Stimulated activated CD4-positive, alpha-beta T cell treated with anti-CD3 and anti-CD28 coated beads, Interleukin-15, amount 100 ng/mL, for 24 hours (primary cell): ENCODE data around the gene ACTR5.
"Not testable (repeated sequence)": the region's sequence is repeated elsewhere in the genome, so short reads cannot be mapped to it uniquely, and the experiment has no call there.

Source experiments
- DNase-seq: peaks from one replicate; pipeline ENCODE4 v3.0.0-alpha.2; 2020

The ACTR5 gene

DNA sequence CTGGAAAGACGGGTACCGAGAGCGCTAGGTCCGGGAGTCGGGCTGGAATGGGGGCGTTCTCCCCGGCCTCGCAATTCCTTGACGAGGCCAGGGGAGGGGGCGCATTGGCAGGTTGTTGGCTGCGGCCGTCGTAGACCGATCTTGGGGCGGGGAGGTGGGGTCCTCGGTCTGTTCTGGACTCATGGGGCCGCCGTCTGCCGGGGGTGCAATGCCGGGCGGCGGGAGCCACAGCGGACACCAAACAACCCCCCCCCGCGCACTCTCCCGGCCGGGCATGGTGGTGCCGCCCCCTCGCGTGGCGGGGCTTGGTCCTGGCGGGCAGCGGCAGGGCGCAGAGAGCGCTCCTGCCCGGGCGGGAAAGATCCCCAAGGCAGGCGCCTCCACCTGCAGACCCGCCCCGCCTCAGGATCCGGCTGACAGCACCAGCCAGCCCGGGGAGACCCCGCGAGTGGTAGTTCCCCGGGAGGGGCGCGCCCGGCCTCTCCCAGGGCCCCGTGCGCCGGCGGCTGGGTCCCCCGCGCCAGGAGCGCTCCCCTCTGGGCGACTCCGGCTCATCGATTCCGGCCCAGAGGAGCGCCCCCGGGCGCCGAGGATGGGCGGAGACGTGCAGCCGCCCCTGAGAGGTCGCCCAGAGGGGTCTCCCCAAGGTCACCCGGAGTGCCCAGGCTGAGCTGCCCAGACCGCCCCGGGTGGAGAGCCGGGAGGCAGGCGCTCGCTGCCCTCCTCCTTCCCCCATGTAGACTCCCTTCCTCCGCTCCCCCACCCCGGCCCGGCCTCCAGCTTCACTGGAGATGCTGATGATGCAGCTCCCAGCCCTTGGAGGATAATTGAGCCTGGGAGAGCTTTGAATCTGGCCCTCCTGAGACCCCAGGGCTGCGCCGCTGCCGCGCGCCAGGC, 57.9 kb downstream of the ACTR5 start:
- peak; percentile 60 for DNase-seq

DNA sequence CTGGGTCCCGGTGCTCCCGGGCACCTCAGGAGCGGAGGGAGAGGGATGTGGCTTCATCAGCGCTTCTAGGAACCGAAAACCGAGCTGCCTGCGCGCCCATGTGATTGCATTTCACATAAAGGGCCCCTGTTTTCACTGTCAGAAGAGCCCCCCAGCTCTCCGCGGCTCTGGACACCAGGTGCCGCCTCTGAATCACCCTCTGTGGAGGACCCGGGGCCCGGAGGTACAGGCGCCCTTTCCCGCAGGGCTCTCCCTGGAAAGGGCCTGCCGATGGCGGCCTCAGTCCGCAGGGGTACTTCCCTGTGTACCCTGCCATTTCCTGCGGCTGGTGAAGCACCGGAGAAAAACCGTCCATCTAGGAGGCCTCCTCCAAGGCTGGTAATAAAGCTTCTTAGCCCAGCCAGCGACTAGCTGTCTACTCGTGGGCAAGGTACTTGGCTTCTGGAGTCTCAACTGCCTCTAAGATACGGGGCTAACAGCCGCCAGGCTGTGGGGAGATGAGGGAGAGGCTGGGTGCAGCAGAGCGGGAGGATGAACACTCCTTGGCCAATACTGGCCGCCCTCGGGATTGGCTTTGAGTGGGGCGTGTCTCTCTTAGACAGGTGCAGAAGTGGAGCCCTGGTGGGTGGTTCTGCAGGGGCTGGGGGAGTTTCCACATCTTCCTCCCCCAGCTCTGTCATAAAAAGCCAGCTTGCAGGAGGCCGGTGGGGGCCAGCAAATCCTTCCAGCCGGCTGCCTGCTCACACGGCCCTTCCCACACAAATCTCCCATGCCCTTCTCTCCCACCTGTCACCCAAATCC, 58.8 kb downstream of the ACTR5 start:
- peak; percentile 57 for DNase-seq

DNA sequence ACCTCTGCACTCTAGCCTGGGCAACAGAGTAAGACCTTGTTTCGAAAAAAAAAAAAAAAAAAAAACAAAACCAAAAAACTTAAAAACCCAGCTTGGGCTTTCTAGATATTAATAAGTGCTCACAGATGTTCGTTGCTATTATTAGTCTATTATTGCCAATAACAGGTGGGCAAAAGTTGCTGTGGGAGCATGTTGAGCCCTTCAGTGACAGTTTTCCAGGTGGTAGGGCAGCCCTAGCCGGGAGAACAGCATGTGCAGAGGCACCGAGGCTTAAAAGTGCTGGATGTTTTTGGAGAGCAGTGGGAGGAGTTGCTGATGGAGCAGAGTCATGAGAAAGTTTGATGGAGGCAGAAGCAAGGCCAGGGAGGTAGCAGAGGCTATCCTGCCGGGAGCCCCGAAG, 61.7 kb downstream of the ACTR5 start:
- no peak for DNase-seq

DNA sequence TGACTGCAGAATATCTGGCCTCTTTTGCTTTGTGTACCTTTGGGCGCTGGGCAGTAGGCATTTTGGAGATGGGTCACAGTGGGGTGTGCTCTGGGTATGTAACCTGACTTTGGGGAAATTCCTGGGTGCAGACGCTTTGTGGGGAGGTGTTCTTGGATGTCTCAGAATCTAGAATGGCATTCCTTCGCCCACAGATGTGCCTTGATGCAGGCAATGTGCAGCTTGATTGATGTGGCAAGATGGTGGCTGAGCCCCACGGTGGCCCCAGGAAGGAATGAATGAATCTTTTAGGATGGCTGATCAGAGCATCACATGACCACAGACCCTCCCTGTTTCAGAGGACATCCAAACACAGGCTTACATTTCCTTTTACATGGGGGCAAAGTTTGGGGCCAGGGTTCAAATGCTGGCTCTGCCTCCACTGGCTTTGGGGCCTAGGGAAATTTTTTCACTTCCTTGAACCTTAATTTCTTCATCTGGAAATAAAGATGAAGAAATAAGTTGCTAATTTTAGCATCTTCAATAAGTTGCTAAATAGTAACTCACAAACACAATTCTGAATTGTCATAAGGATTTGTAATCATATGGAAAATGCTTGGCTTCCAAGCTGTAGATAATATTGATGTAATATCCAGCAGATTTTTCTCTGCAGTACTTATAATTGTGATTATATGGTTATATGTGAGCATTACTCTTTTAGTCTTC, 62.8 kb downstream of the ACTR5 start:
- no peak for DNase-seq

DNA sequence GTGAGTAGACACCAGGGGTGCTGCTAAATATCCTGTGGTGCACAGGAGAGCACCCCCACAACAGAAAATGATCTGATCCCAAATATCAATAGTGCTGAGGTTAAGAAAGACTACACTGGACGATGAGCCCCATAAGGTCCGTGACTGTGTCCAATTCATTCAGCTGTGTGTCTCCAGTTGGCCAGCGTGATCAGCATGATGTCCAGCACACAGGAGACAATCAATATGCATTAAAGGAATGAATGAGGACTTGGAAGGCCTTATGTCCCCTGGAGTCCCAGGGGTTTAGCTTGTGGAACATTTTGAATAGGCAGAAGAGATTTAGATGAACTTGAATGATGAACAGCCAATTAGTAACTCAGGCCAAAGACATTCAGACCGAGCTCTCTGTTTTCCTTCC, 63.5 kb downstream of the ACTR5 start:
- no peak for DNase-seq

DNA sequence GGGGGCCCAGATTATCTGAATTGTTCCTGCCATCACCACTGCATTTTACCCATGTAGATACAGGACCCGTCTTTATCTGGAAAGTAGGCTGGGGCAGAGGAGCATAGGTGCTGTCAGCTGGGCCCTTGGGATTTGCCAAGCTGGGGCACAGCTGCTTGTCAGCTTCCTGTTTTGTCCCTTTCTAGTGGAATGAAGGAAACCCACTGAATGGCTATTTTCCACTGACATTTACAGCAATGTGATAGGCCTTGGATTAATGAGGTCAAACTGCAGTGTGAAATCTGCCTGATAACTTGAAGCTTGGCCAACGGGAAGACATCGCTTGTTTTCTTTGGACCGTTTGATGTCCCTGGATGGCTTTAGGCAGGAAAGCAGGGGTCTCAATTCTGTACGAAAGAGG, 63.9 kb downstream of the ACTR5 start:
- no peak for DNase-seq

DNA sequence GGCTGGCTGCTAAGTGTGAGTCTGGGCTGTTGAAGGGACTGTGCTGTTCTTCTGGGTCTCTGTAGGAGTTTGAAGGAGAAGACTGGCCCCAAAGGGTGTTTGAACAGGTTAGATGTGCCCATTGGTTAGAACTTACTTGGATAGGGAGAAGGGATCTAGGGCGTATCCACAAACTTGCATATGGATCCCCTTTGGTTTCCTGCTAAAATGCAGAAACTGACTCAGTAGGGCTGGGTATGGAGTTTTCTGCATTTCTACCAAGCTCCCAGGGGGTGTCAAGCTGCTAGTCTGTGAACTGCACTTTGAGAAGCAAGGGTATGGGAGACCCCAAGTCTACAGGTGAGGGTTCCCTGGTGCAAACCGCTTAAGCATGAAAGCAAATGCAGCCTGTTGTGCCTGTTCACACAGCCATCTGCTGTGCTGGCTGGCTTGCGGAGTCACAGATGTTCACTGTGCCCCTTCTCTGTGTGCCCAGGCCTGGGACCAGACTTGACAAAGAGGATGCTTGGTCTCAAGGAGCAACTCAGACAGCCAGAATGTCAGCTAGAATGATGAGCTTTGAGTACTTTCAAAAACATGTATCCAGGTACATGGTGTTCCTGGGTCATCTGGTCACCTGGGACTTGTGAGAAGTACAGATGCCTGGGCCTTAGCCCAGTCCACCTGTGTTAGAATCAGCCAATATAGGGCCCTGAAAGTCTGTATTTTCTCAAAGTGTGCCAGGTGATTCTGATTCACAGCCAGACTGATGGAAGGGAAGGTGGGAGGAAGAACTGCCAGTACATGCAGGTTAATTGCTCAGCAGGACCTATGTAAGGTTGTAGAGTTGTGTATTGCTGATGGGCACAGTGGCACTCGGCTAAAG, 64.7 kb downstream of the ACTR5 start:
- no peak for DNase-seq

DNA sequence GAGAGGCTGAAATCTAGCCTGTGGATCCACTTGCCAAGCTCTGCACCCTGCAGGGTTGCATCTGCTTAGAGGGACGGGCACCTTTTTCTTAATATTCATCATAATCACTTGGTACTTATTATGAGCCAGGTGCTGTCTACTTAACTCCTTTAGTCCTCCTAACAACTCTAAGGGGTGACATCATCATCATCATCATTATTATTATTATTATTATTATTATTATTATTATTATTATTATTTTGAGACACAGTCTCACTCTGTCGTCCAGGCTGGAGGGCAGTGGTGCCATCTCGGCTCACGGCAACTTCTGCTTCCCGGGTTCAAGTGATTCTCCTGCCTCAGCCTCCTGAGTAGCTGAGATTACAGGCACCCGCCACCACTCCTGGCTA, 65.3 kb downstream of the ACTR5 start:
- not testable (repeated sequence) for DNase-seq

DNA sequence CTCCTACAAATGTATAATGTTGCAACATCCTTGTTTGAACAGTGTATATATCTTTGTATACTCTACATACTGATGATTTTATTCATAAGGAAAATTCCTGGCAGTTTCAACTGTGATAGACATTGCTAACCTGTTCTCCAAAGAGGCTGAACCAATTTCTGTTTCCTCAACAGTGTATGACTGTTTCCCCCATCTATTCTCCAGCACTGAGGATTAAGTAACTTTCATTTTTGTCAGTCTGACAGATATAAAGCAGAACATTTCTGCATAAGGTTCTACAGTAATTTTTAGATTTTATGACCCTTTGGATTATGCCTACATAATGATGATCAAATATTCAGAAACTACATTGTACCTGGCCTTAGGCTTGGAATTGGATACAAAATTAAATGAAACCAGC, 67.2 kb downstream of the ACTR5 start:
- no peak for DNase-seq

DNA sequence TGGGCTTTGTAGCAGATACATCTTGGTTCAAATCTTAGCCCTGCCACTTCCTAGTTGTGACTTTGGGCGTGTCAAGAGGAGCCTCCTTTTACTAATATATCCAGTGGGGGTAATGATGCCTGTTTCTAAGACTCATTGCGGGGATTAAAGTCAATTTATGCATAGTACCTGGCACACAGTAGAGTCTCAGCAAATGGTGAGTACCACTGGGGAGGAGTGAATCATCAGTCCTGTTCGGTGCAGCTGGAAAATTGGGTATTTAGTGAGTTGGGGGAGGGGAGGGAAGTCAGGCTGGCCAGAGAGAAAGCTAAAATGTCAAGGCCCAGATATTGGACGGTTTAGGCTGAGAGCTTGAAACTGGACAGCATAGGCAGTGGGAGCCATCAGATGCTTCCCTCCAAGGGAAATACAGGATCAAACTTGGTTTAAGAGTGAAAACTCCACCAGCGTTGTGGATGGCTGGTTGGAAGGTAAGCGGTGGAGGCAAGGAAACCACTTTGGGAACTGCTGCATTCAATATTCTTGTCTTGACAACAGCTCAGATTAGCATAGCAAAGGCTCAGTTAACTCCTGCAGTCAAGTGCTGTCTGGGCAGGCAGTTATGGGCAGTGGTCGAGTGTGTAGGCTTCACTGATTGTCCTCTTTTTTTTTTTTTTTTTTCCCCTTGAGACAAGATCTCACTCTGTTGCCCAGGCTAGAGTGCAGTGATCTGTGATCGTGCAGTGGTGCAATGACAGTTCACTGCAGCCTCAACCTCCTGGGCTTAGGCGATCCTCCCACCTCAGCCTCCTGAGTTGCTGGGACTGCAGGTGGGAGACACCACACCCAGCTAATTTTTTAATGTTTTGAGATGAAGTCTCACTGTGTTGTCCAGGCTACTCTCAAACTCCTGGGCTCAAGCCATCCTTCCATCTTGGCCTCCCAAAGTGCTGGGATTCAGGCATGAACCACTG, 70.1 kb downstream of the ACTR5 start:
- DNase-seq: no peak
